ENCODE results near the gene VPS16.

GRCh38 chr20:2798095-2798805 lies 42.3 kb upstream of the VPS16 start:
- no peak for TF ChIP-seq CTCF (IDR thresholded peaks at IDR 0.05 in 8 of 11, conservative IDR thresholded peaks at IDR 0.05 in 3 of 11)
- TF ChIP-seq POLR2A (IDR thresholded peaks at IDR 0.05): no peak
- no peak for TF ChIP-seq POLR2AphosphoS5 (IDR thresholded peaks at IDR 0.05)

All from spleen (tissue), 7 donors.